ENCODE results near the gene VASN. TPM values are rescaled to one million over a fixed set of nuclear protein-coding genes. Genes with fewer than 3 reads are reported as not detected.

Gene VASN
- total RNA-seq, 1 donor from 2014 or later, result 0.11 TPM

DNA sequence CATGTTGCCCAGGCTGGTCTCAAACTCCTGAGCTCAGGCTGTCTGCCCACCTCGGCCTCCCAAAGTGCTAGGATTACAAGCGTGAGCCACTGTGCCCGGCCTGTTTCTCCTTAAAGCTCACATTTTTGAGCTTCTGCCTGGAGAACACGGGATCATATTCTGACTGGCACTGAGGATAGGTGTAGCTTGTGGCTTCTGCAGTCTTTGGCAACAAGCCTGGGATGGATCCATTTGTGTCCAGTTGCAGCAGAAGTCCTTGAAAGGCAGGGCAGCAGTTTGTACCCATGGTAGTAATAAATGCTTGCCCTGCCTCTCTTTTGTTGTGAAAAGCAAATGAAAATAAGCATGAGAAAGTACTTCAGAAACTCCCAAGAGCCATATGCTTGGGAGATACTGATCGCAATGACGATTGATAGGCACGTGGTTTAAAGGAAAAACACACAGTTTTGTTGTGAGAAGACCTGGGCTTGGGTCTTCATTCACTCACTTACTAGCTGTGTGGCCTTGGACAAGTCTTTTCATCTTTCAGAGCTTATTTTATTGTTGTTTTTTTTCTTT lies 47.8 kb downstream of the VASN start:
- H3K27ac Mint-ChIP-seq, result no peak overlapping the region
- TF ChIP-seq, protein P1, sequence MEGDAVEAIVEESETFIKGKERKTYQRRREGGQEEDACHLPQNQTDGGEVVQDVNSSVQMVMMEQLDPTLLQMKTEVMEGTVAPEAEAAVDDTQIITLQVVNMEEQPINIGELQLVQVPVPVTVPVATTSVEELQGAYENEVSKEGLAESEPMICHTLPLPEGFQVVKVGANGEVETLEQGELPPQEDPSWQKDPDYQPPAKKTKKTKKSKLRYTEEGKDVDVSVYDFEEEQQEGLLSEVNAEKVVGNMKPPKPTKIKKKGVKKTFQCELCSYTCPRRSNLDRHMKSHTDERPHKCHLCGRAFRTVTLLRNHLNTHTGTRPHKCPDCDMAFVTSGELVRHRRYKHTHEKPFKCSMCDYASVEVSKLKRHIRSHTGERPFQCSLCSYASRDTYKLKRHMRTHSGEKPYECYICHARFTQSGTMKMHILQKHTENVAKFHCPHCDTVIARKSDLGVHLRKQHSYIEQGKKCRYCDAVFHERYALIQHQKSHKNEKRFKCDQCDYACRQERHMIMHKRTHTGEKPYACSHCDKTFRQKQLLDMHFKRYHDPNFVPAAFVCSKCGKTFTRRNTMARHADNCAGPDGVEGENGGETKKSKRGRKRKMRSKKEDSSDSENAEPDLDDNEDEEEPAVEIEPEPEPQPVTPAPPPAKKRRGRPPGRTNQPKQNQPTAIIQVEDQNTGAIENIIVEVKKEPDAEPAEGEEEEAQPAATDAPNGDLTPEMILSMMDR (IDR thresholded peaks at IDR 0.05), result no peak
- H3K9me3 Mint-ChIP-seq, result no peaks in the 10 kb centered on the region
- ChIA-PET POLR2A (no interaction called here), CTCF (interaction anchor here (0.9 to 1.9 kb wide), 2 partner anchors 17 to 165 kb away, joined by 3 to 9 read pairs; no protein-coding TSS in a partner anchor)
- intact Hi-C loops (cut with micrococcal nuclease), result loop anchor here (5.0 kb wide), 3 partner anchors 67 to 538 kb away; partner anchors contain the start of genes NUDT16L1, PAM16 and SEC14L5
- peaks cover 19% of the 10 kb centered on the region for H3K4me1 Mint-ChIP-seq
- ATAC-seq (ENCODE audit: low read depth), result no peak
- H3K4me3 Mint-ChIP-seq, result no peak overlapping the region
- peaks cover 8% of the 10 kb centered on the region for H3K36me3 Mint-ChIP-seq (ENCODE audit: low read depth)
- H3K27me3 Mint-ChIP-seq, result no peaks in the 10 kb centered on the region
- DNase-seq, result no peak

GRCh38 chr16:4420505-4421105 lies 49.0 kb downstream of the VASN start:
- H3K36me3 Mint-ChIP-seq (ENCODE audit: low read depth), result peaks cover 7% of the 10 kb centered on the region
- H3K4me3 Mint-ChIP-seq, result no peak overlapping the region
- DNase-seq (no peak), ATAC-seq (ENCODE audit: low read depth) (no peak)
- intact Hi-C loops (cut with micrococcal nuclease), result no loop called here
- POLR2A ChIA-PET, result interaction anchor here (0.7 kb wide), 1 partner anchor 11 kb away, joined by 5 read pairs; no protein-coding TSS in a partner anchor
- CTCF ChIA-PET, result no interaction called here
- H3K9me3 Mint-ChIP-seq, result no peaks in the 10 kb centered on the region
- no peak overlapping the region for H3K27ac Mint-ChIP-seq
- peaks cover 15% of the 10 kb centered on the region for H3K4me1 Mint-ChIP-seq
- H3K27me3 Mint-ChIP-seq, result no peaks in the 10 kb centered on the region
- TF ChIP-seq, protein P1 (IDR thresholded peaks at IDR 0.05), result no peak

- ATAC-seq (ENCODE audit: low read depth), result peak; percentile 90
- Mint-ChIP-seq H3K4me3 (peak within 1 kb of the TSS; percentile 97), H3K27ac (peak within 1 kb of the TSS; percentile 100), H3K9me3 (no peaks in the 10 kb centered on the region), H3K36me3 (ENCODE audit: low read depth) (peaks cover 27% of the 10 kb centered on the region), H3K27me3 (no peaks in the 10 kb centered on the region), H3K4me1 (peaks cover 31% of the 10 kb centered on the region)
- intact Hi-C loops (cut with micrococcal nuclease), result loop anchor here (1.0 to 2.0 kb wide), 8 partner anchors 9 to 199 kb away; partner anchors contain the start of genes CDIP1, CORO7, HMOX2 and MGRN1
- TF ChIP-seq, protein P1 (IDR thresholded peaks at IDR 0.05), result no peak
- CTCF ChIA-PET, result interaction anchor here (0.9 kb wide), 1 partner anchor 34 kb away, joined by 4 read pairs; no protein-coding TSS in a partner anchor
- peak; percentile 93 for DNase-seq
- POLR2A ChIA-PET, result interaction anchor here (1.0 to 1.3 kb wide), 2 partner anchors 9 to 28 kb away, joined by 3 to 10 read pairs; partner anchors contain the start of gene CORO7
Observed at GRCh38 chr16:4425378-4426020, 53.9 kb downstream of the VASN start, which contains the start of gene DNAJA3. Gene DNAJA3, plus strand, starts transcription at chr16:4425868. Its CDS starts 14 bp downstream, at chr16:4425882.

- TF ChIP-seq, protein P1 (IDR thresholded peaks at IDR 0.05), result no peak
- no peaks in the 10 kb centered on the region for H3K27me3 Mint-ChIP-seq
- H3K27ac Mint-ChIP-seq, result peak overlapping the region; percentile 100
- DNase-seq (no peak), ATAC-seq (ENCODE audit: low read depth) (peak; percentile 12)
- intact Hi-C loops (cut with micrococcal nuclease), result no loop called here
- CTCF ChIA-PET, result interaction anchor here (0.9 kb wide), 1 partner anchor 33 kb away, joined by 4 read pairs; no protein-coding TSS in a partner anchor
- peak overlapping the region; percentile 97 for H3K4me3 Mint-ChIP-seq
- POLR2A ChIA-PET, result interaction anchor here (1.0 to 1.3 kb wide), 2 partner anchors 10 to 28 kb away, joined by 3 to 10 read pairs; partner anchors contain the start of gene CORO7
- peaks cover 29% of the 10 kb centered on the region for H3K36me3 Mint-ChIP-seq (ENCODE audit: low read depth)
- no peaks in the 10 kb centered on the region for H3K9me3 Mint-ChIP-seq
- H3K4me1 Mint-ChIP-seq, result peaks cover 31% of the 10 kb centered on the region
Observed at GRCh38 chr16:4426021-4426684, 54.5 kb downstream of the VASN start.
